CD1c-positive myeloid dendritic cell (primary cell): ENCODE data around the gene MIEF1.

Experiments
- DNase-seq: peaks from one replicate; pipeline ENCODE4 v3.0.0-alpha.2; 2016; ENCODE audit errors: extremely low spot score

The MIEF1 gene

DNA sequence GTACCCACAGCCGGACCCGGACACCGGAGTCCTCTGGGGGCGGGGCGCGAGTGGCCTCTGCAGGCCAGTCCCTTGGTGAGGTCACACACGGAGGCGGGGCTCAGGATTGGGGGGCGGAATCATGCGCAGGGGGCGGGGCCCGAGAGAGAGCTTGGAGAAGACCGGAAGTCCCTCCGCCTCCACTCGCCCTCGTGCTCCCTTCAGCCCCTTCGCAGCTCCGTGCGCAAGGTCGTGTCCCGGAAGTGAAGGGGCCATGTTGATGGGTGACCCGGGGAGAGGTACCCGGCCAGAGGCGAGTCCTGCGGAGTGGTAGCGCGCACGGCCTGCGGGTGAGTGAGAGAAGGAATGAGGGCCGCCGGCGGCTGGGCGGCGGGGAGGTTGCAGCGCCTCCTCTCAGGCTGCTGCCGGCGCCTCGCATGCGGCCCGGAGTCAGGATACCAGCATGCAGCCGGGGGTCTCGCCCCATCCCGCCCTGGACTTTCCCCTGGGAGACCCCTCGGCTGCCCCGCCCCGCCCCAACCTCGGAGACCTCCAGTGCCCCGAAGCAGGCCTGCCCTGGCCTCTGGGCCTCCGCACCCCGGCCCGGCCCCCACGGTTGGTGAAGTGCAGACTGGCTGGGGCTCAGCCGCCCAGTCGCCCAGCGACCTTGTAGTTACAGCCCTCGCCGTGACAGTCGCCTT lies at the start of gene MIEF1:
MIEF1 (plus strand) TSS at position 182 of the 680 bp plus-strand sequence. CDS start 9,005 bp downstream, outside the sequence.
- DNase-seq, result peak; percentile 97

DNA sequence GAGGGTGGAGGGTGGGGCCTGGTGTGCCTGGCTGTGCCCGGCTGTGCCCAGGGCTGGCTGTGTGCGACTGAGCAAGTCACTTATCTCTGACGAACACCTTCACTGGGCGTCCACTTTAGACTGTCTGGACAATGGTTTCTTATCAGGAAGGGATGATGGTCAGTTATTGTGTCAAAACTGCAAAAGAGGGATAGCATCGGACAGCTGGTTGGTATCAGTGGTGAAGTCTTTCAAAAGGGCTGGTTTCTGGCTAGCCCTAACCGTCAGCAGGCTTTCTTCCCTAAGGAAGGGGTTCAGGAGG lies 49.4 kb upstream of the MIEF1 start:
- DNase-seq, result no peak

DNA sequence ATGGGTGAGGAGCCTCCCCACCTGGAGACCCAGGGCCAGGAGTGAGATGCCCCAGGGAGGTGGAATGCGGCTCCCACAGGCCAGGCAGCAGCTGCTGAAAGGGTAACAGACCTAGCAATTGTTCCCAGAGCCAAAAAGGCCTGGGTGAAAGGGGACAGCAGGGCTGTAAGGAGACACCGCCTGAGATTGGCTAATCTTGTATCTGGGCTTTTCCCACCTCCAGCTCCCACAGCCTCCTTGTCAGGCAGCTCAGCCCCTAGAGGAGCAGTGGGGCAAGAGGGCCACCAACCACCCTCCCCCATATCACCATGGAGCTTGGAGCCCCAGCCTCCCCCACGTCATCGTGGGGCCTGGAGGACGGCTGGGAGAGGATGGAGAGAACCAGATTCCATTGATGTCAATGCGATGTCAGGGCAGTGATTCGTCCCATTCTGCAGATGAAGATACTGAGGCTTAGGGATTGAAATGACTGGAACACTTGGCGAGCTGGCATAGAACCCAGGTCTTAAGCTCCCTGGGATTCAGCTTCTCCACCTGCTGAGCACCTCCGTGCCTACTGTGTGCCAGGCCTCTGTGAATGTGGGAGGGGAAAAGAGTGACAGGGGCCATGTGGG lies 48.2 kb upstream of the MIEF1 start:
- no peak for DNase-seq

DNA sequence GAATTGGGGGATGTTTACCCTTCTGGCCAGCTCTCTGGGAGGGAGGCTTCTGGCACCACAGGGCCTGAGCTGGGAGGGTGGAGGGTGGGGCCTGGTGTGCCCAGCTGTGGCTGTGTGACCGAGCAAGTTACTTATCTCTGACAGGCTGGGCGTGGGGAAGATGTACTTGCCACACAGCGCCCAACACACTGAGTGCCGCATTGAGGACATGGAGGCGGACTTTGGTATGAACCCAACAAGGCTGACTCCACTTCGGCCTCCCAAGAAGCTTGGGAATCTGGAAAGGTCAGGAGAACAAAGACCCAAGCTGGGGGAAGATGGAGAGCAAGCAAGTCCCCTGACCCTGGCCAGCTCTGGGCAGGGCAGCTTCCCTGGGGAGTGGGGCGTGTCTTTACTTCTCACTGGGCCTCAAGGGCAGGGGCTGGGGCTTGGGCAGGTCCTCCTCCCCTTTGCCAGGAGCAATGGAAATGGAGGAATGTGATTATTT lies 47.7 kb upstream of the MIEF1 start:
- DNase-seq, result no peak

- DNase-seq, result no peak
Measured at GRCh38 chr22:39456522-39457197, 45.4 kb upstream of the MIEF1 start, which contains the start of gene MGAT3. Gene MGAT3, plus strand, starts transcription at chr22:39457012. Its CDS starts 30,336 bp downstream, at chr22:39487348.

DNA sequence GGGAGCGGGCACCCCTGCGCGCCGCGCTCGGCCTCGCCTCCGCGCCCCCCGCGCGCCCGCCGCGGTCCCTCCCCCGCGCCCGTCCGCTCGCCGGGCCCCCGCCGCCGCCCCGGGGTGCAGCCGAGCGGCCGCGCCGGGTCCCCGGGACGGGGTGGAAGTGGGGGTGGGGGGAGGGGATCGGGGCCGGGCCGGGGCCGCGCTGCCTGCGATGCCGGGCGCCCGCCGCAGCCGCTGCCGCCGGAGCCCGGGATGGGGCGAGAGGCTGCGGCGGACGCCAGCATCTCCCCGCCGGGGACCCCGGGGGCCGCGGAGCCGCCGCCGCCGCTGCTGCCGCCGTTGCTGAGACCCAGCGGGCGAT lies 44.9 kb upstream of the MIEF1 start:
- DNase-seq, result no peak

DNA sequence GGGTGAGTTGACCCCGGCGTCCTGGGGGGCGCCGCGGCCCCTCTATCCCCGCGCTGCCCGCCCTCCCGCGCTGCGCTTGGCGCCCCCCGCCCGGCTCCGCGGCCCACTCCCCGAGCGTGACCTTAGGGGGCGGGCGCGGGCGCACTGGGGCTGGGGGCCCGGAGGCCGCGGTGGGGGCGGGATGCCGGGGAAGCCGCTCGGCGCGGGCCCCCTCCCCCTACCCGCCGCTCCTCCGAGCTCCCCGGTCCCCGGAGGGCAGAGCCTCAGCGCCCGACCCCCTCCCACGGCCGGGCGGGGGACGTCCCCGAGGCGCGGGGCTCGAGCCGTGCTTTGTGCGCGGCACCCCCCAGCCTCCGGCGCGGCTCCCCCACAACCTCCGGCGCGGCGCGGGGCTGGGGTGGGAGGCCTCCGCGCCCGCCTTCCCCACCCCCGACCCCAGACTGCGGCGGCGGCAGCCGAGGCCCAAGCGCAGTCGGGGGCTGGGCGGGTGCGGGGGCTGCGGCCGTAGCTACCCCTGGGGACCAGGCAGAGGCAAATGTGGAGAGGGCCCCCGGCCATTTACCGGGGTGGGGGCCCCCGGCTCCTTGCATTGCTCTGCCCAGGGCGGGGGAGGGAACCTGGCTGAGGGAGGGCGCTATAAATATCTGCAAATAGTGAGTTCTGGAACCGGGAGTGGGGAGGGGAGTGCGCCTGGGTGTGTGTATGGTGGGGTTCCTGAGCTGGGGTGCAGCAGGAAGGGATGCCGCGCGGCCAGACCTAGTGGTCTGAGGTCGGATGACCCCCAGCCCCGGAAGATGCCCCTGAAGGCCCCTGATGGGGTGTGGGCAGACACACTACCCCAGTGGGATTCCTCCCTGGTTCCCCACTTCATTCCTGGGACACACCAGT lies 44.3 kb upstream of the MIEF1 start:
- no peak for DNase-seq

DNA sequence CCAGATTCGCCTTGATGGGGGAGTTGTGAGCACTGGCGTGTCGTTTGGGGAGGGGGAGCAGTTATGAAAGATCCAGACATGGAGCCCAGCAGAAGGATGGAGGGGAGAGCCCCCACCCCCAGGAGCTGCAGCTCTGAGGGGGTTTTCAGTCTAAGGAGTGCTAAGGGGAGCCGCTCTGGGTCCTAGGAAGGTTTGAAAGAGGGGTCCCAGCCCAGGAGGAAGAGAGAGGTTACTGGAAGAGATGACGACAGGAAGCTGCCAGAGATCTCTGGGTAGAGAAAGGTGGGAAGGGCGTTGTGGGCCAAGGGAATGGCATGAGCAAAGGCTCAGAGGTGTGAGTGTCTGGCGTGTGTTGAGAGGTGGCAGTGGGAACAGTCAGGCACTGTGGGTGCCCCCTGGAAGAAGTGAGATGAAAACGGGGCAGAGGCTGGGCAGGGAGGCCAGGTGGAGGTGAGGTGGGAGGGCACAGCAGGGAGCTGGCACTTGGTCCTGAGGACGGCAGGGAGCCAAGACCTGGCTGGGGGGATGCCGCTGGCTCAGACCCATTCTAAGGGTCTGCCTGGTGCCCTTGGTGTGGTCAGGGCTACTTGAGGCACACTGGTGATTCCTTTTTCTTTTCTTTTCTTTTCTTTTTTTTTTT lies 43.5 kb upstream of the MIEF1 start:
- DNase-seq, result no peak

GRCh38 chr22:39459681-39460080 lies 42.4 kb upstream of the MIEF1 start:
- DNase-seq, result no peak

- DNase-seq, result peak; percentile 19
Measured at GRCh38 chr22:39462443-39463221, 39.5 kb upstream of the MIEF1 start.

GRCh38 chr22:39463277-39463676 lies 38.8 kb upstream of the MIEF1 start:
- no peak for DNase-seq

DNA sequence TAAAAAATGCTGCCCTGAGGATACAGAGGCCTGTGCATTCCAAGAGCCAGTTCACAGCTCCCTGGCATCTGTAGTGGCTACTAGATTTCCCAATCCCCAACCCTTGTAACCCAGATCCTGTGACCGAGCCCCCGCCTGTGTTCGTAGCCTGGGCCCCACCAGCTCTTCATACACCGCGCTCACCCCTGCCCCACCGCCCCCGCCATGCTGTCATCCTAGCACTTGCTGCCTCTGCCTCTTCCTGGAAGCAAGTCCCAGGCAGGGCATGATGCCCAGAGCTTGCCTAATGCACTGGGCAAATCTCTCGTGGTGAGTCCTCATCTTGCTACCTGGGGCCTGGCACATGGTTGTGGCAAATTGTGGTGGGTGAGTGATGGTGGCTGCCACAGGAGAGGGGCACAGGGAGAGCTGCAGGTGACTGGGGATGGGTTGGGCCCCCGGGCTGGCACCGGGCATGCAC lies 38.1 kb upstream of the MIEF1 start:
- no peak for DNase-seq

- peak; percentile 58 for DNase-seq
Measured at GRCh38 chr22:39466228-39467006, 35.7 kb upstream of the MIEF1 start.

GRCh38 chr22:39467390-39467895 lies 34.6 kb upstream of the MIEF1 start:
- DNase-seq, result no peak

- peak; percentile 57 for DNase-seq
Measured at GRCh38 chr22:39468487-39469325, 33.4 kb upstream of the MIEF1 start.

GRCh38 chr22:39469326-39469680 lies 32.8 kb upstream of the MIEF1 start:
- DNase-seq, result no peak

GRCh38 chr22:39469681-39470450 lies 32.2 kb upstream of the MIEF1 start:
- DNase-seq, result no peak
